Activated CD4-positive, alpha-beta T cell treated with anti-CD3 and anti-CD28 coated beads, Interleukin-2, amount 50 U/mL, for 4 hours (primary cell): ENCODE data around the gene C11orf58.

ENCODE experiments used
- DNase-seq, 2 experiments: peaks; one replicate each; pipeline ENCODE4 v3.0.0-alpha.2; 2020

C11orf58 gene

DNA sequence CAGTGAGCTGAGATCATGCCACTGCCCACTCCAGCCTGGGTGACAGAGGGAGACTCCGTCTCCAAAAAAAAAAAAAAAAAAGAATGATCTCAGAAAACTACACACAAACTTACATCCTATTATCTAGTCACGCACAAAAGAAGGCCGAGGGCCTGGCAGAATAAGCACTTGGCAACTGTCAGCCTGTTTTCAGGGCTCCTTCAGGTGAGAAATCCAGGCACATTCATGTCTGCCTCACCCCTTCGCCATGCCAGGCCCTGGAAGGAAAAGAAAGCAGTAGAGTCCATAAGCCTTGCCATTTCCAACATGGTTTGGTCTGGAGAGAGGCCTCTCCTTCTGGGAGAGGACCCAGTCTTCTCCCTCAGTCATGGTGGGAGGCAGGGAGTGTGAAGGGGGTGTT is 30.9 kb downstream of the C11orf58 start:
- no peak for DNase-seq

DNA sequence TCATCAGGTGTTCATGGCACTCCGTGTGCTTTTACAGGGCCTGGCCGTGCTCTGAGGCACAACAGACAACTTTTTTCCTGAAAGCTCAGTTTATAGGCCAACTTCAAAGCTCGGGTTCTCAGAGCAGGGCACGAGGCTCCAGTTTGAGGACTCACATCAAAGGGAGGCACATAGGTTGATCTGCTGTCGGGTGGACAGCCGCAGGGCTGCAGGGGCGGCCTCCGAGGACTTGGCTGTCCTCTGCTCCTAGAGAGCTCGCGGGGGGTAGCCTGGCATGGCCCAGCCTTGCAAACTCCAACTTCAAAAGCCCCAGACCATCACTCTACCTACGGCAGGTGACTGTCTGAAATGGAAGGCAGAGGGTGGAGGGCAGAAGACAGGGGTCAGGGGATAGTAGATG is 31.6 kb downstream of the C11orf58 start:
- DNase-seq, result no peak

DNA sequence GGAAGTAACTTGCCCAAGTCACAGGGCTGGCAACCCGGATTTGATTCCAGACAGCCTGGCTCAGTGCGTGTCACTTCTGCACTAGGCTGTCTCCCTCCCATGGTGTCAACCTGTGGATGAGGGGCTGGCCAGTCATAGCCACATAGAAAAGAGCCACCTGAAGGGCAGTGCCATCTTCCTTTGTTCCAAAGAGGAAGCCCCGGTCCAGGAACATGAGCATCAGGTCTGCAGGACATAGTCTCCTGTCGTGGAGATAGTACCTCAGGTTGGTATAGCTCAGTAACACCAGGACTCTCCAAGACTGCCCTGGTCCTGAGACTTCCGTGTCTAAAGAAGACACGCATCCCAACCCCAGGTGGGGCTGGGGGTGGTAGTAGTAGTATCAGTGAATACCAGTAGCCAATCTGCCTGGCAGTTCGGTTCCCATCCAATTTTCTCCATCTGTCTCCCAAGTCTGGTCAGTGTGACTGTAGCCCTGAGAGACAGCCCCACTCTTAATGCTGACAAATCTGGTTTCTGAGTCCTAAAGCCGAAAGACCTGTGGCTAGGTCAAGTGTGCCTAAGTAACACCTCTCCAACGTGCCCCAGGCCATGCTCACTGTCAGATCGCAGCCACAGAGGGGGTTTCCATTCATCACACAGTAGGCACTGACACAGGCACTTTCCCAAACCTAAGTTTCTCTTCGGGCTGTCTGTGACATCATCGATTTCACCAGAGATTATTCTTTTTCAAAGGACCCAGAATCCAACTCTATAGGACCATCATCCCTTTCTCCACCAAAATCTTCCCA is 33.1 kb downstream of the C11orf58 start:
- DNase-seq, result no peak

DNA sequence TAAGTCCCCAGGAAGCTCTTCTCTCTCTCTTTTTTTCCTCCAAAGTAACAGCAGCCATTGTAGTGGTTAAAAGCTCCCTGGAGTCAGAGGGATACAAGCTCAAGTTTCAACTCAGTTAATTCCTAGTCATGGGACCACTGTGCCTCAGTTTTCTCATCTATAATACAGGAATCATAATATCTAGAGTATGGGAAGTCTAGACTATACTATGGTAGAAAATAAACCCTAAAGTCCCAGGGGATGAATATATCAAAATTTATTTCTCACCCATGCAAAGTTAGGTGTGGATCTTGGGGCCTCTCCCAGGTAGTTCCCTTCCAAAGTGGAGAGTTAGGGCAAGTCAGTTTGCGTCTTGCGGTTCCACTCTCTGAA is 33.7 kb downstream of the C11orf58 start:
- no peak for DNase-seq

GRCh38 chr11:16773981-16774935 is 35.8 kb downstream of the C11orf58 start:
- no peak for DNase-seq

DNA sequence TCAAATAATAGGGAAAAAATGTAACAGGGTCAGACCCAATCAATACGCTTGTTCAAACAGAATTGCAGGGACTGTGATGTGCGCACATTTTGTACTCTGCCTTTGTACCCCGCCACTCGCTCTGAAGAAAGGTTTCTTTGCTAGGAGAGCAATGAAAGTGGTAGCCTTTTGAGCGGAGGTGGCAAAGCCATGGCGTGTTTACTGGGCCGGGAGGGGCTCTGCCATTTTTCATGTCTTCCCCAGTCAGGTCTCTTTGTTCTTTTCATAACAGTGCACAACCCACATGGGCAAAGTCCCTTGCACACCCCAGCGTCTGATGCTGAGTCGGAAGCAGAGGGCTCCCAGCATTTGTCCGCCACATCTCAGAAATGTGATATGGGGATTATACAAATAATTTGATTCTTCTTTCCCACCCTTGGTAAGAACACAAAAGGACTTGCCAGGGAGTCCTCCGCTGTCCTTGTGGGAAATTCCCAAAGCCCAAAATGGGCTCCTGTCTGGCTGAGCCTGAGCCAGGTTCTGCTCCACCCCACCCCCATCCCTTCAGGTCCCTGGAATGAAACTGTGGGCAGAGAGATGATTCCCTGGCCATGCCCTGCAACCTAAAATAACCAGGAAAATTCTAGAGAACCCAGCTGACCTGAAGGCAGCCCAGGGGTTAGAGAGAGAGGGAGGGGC is 36.6 kb downstream of the C11orf58 start:
- no peak for DNase-seq

DNA sequence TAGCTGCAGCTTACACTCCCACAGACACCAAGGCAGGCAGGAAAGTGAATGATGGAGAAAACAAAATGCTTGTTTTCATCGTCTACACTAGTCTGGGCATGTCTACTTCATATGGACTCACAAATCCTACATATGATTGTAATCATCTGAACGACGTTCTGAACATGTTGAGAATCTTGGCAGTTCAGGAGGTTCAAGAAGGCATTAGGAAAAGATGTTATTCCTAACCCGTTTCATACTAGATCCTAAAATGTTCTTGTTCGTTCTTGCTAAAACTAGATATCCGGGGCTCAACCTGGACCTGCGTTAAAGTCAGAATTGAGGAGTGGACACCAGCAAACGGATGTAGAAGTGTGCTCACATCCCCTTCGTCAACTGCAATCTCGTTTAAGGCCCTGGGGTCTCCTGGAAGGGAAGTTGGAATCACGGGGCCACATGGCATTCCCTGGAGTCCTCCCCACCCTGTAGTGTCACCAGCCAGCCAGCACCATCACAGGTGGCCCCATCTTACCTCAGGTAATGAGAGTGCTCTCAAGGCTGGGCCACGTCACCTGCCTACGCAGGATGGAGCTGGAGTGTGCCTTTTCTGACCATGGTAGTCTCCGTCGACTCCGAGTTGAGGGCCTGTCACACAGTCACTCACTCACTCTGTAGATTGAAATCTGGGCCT is 37.3 kb downstream of the C11orf58 start:
- no peak for DNase-seq

GRCh38 chr11:16776711-16777612 is 38.5 kb downstream of the C11orf58 start:
- DNase-seq, result no peak

GRCh38 chr11:16777613-16777975 is 39.1 kb downstream of the C11orf58 start:
- DNase-seq, result no peak

GRCh38 chr11:16778286-16778685 is 39.8 kb downstream of the C11orf58 start:
- DNase-seq, result no peak

DNA sequence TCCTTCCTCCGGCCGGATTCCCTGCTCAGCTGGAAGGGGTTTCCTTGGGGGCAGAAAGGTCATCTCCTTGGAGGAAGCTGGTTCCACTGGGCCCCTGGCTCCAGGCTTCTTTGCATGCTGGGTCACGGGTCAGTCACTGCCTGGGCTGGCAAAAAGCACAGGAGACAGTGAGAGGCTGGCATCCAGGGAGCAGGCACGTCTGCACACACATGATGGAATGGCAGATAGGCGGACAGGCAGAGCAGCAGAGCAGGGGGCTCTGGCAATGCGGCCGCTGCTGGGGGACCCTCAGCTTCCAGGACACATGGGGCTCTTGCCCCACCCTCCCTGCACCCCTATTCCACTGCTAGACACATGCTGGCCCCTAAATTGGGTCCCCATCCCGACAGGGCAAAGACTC is 40.4 kb downstream of the C11orf58 start:
- DNase-seq, result no peak

GRCh38 chr11:16779436-16779835 is 41.0 kb downstream of the C11orf58 start:
- DNase-seq, result no peak

- no peak for DNase-seq
Measured at GRCh38 chr11:16780146-16780545, 41.7 kb downstream of the C11orf58 start.

GRCh38 chr11:16780698-16781550 is 42.5 kb downstream of the C11orf58 start:
- DNase-seq, result no peak

DNA sequence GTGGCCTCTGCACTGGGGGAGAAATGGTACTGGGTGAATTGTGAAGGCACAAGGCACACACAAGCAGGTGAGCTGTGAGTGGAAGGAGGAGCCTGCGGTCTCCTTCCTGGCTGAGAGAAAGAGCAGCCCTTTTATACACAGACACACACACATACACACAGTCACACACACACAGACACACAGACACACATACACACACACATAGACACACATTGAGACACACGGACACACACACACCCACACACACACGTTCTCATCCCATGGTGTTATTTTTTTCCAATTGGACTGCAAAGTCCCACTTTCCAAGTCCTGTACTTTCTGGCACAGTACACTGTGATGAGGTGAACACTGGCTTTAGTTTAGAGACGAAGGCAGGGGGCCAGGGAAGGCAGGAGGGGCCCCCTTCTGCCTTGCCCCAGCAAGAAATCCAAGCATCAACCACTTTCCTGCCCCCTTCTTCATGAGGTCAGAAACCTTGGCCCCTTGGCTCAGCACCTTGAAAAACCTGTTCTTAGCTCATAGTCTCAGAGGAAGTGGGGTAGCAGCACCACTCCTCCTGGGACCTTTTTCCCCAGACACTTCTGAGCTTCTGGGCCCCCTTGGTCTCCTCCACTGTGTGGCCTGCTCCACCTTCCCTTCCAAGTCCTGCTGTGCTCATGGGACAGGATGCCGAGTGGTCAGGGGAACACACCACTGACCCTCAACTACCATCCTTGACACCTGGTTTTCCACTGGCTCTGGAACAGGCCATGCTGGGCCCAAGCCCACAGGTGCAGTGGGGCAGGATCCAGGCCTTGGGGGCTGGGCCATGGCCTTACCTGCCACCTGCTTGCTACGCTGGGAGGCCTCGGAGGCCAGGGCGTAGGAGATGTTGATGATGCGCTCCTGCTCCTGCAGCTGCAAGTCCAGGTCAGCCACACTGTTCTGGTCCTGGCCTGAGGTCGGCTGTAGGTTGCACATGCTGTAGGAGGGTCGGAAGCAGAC is 43.8 kb downstream of the C11orf58 start:
- no peak for DNase-seq

DNA sequence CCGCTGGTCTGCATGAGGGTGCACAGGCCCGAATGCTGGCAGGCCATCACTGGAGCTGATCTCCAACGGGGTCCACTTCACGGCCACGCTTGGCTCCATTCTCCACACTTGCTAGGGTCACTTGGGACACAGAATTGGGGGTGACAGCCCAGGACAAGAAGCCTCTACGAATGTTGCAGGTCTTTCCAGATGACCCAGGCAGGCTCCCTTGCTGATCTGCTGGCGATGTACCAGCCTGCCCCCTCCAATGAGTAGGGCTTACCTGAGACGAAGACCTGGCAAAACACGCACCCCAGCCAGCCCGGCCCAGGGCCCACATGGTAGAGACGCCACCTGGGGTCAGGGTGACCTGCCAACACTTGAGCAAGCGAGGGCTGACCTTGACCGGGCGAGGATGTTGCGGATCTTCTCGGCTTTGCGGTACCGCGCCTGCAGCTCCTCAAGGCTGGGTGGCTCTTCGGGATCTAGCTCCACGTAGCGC is 44.9 kb downstream of the C11orf58 start:
- no peak for DNase-seq

- no peak for DNase-seq
Measured at GRCh38 chr11:16784097-16784496, 45.6 kb downstream of the C11orf58 start.

- DNase-seq, result no peak
Measured at GRCh38 chr11:16784666-16785065, 46.2 kb downstream of the C11orf58 start.

DNA sequence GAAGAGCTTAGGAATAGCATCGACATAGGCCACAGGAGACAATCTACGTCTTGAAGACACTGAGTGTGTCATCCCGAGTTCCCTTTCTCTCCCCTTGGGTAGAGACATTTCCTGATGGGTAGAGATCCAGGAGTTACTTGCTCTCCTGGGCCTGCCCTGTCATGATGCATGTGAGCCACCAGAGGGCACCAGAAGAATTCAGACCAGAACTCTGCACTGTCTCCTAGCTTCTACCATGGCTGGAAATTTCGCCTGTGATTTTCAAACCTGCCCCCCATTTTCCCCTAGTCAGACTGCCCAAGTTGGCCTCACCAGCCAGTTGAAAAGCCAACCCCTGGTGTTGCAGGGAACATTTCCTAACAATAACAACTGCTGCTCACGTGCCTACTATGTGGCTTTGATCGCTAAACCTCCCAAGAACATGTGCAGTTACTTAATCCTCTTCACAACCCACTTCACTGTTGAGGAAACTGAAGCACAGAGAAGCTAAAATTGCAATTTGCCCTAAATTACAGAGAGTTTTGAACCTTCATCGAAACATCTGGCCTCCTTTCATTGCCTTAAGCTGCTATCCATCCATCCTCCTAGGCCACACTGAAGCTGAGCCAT is 47.2 kb downstream of the C11orf58 start:
- DNase-seq, result peak; percentile 34 to 42
